HepG2 (cell line): ENCODE data around the gene NENF. TPM values are rescaled to one million over a fixed set of nuclear protein-coding genes. Genes with fewer than 3 reads are reported as not detected.

Experiments used
- AKAP8 ChIP-seq: sonication (generic); formaldehyde crosslinking; IDR thresholded peaks from 2 replicates; pipeline ENCODE4 v1.5.1; 2020; ENCODE audit warnings: mild to moderate bottlenecking, missing genetic modification reagents
- BATF2 ChIP-seq: sonication (generic); formaldehyde crosslinking; IDR thresholded peaks from 2 replicates; pipeline ENCODE4 v1.8.0; 2022; ENCODE audit warnings: mild to moderate bottlenecking, missing genetic modification reagents, moderate library complexity
- BHLHE40 ChIP-seq: IDR thresholded peaks from 2 replicates; pipeline ENCODE4 v1.6.1; 2011; ENCODE audit warnings: low read length, improper control_type of control experiment
- CENPBD1 ChIP-seq: sonication (generic); formaldehyde crosslinking; IDR thresholded peaks from 2 replicates; pipeline ENCODE4 v1.8.0; 2022; ENCODE audit warnings: missing genetic modification reagents, low read depth, mild to moderate bottlenecking, borderline replicate concordance
- GRHL1 ChIP-seq: sonication (generic); formaldehyde crosslinking; conservative IDR thresholded peaks from 2 replicates; pipeline ENCODE4 v1.8.0; 2022; ENCODE audit warnings: missing genetic modification reagents
- HIVEP1 ChIP-seq: sonication (generic); formaldehyde crosslinking; IDR thresholded peaks from 2 replicates; pipeline ENCODE4 v1.4.0; 2020; ENCODE audit warnings: mild to moderate bottlenecking, missing genetic modification reagents
- JUND ChIP-seq: sonication (generic); formaldehyde crosslinking; IDR thresholded peaks from 2 replicates; pipeline ENCODE4 v1.8.0; 2022; ENCODE audit warnings: mild to moderate bottlenecking, missing genetic modification reagents
- KDM2A ChIP-seq: sonication (generic); formaldehyde crosslinking; IDR thresholded peaks from 2 replicates; pipeline ENCODE4 v1.4.0; 2020; ENCODE audit warnings: low read depth, missing genetic modification reagents, borderline replicate concordance
- MXD3 ChIP-seq: IDR thresholded peaks from 2 replicates; pipeline ENCODE4 v1.6.1; 2016; ENCODE audit warnings: mild to moderate bottlenecking, missing biosample characterization, missing genetic modification reagents
- RFXANK ChIP-seq: IDR thresholded peaks from 2 replicates; pipeline ENCODE4 v1.6.1; 2016
- RXRA ChIP-seq: sonication (generic); formaldehyde crosslinking; IDR thresholded peaks from 2 replicates; pipeline ENCODE4 v1.5.1; 2020; ENCODE audit warnings: missing genetic modification reagents
- SIX4 ChIP-seq: sonication (generic); formaldehyde crosslinking; IDR thresholded peaks from 2 replicates; pipeline ENCODE4 v1.4.0; 2020; ENCODE audit warnings: missing genetic modification reagents
- TBX2 ChIP-seq: sonication (generic); formaldehyde crosslinking; IDR thresholded peaks from 2 replicates; pipeline ENCODE4 v1.5.0; 2020; ENCODE audit warnings: missing genetic modification reagents, mild to moderate bottlenecking, borderline replicate concordance
- USF2 ChIP-seq, 2 experiments: sonication (generic) in 1 of 2; formaldehyde crosslinking in 1 of 2; IDR thresholded peaks; 2 replicates each; pipeline versions ENCODE4 v1.5.1 to v1.6.1; 2011 to 2020; ENCODE audit warnings: borderline replicate concordance in 1 of 2, low read depth in 1 of 2, low read length in 1 of 2, mild to moderate bottlenecking in 1 of 2, missing genetic modification reagents in 1 of 2, moderate library complexity in 1 of 2
- ZBTB49 ChIP-seq: sonication (generic); formaldehyde crosslinking; IDR thresholded peaks from 2 replicates; pipeline ENCODE4 v1.4.0; 2020; ENCODE audit warnings: missing genetic modification reagents, borderline replicate concordance
- ZNF441 ChIP-seq: sonication (generic); formaldehyde crosslinking; IDR thresholded peaks from 2 replicates; pipeline ENCODE4 v1.7.0; 2021; ENCODE audit warnings: missing genetic modification reagents, borderline replicate concordance
- ZNF558 ChIP-seq: sonication (generic); formaldehyde crosslinking; IDR thresholded peaks from 2 replicates; pipeline ENCODE4 v1.9.0; 2022; ENCODE audit warnings: mild to moderate bottlenecking, missing genetic modification reagents, borderline replicate concordance
- ZNF570 ChIP-seq: sonication (generic); formaldehyde crosslinking; IDR thresholded peaks from 2 replicates; pipeline ENCODE4 v1.4.0; 2020; ENCODE audit warnings: mild to moderate bottlenecking, missing genetic modification reagents, borderline replicate concordance
- ZNF619 ChIP-seq: sonication (generic); formaldehyde crosslinking; IDR thresholded peaks from 2 replicates; pipeline ENCODE4 v1.4.0; 2020; ENCODE audit warnings: mild to moderate bottlenecking, missing genetic modification reagents
- ZNF878 ChIP-seq: sonication (generic); formaldehyde crosslinking; IDR thresholded peaks from 2 replicates; pipeline ENCODE4 v1.8.1; 2023; ENCODE audit warnings: mild to moderate bottlenecking, missing genetic modification reagents, moderate library complexity
- ZSCAN9 ChIP-seq: IDR thresholded peaks from 2 replicates; pipeline ENCODE4 v1.6.1; 2016; ENCODE audit warnings: borderline replicate concordance
- polyA plus RNA-seq, 8 experiments: library from polyadenylated mRNA; depleted of rRNA in 3 of 8; stranded (reverse) in 7 of 8; unstranded in 1 of 8; fragments of >200 nt; fragmentation: Illumina TruSeq in 4 of 8; extraction: Trizol in 4 of 8; gene quantifications; 2 replicates each; pipeline versions ENCODE4 v1.2.1 to v1.2.3, GENCODE V29; 2011 to 2016; ENCODE audit warnings: low read depth in 4 of 8, missing spikeins in 1 of 8, mixed read lengths in 1 of 8; ENCODE audit not compliant: insufficient read depth in 1 of 8
- total RNA-seq, 5 experiments: library from RNA; depleted of rRNA; stranded (reverse); fragments of >200 nt; fragmentation: Illumina TruSeq; extraction: Trizol; gene quantifications; 2 replicates each; pipeline ENCODE4 v1.2.3, GENCODE V29; 2016; ENCODE audit warnings: low read depth in 1 of 5

The NENF gene
- total and polyA plus RNA-seq, 2 of the 13 experiments (the other 11 are each of a cell fraction or from before 2014, with no cell fraction given): 31.7 to 40.4 TPM

- TF ChIP-seq USF2 (IDR thresholded peaks at IDR 0.05; ENCODE audit: low read depth, low read length) (peak; percentile 73), USF2 (CRISPR knock-in tag; IDR thresholded peaks at IDR 0.05; ENCODE audit: borderline replicate concordance) (peak; percentile 89; the same call in 1 of the 2 replicates), AKAP8 (no peak), JUND (CRISPR knock-in tag) (no peak), CENPBD1 (CRISPR knock-in tag) (no peak), SIX4 (CRISPR knock-in tag) (0 out of 2 replicates have a peak, but pooled peaks have one; percentile 22), BHLHE40 (peak; percentile 58), ZSCAN9 (CRISPR knock-in tag) (0 out of 2 replicates have a peak, but pooled peaks have one; percentile 19), TBX2 (CRISPR knock-in tag) (peak; percentile 71), RFXANK (no peak), MXD3 (CRISPR knock-in tag) (no peak), KDM2A (CRISPR knock-in tag) (peak; percentile 92), BATF2 (CRISPR knock-in tag) (no peak), ZNF441 (peak; percentile 83; the same call in 1 of the 2 replicates), ZBTB49 (no peak), ZNF558 (0 out of 2 replicates have a peak, but pooled peaks have one; percentile 36), HIVEP1 (CRISPR knock-in tag) (peak; percentile 76), ZNF570 (no peak), RXRA (CRISPR knock-in tag) (peak; percentile 27; the same call in 1 of the 2 replicates), ZNF878 (CRISPR knock-in tag) (no peak), ZNF619 (CRISPR knock-in tag) (peak; percentile 9; the same call in 1 of the 2 replicates), GRHL1 (CRISPR knock-in tag) (no peak)
Measured at GRCh38 chr1:212414328-212415106, 18.2 kb upstream of the NENF start, which contains the start of gene PACC1 (continued).
